ENCODE measurements around the gene TTC7B. TPM values are rescaled to one million over a fixed set of nuclear protein-coding genes. Genes with fewer than 3 reads are reported as not detected.
A peak's percentile ranks its signal among the peaks of the same experiment; 100 is the strongest.

TTC7B gene
- total RNA-seq, 1 donor from 2014 or later: 40.3 TPM

- Mint-ChIP-seq H3K27me3 (ENCODE audit: low read depth) (no peaks in the 10 kb centered on the region), H3K27ac (ENCODE audit: unreplicated experiment) (no peak overlapping the region), H3K4me1 (ENCODE audit: low read depth) (peaks cover 52% of the 10 kb centered on the region), H3K4me3 (ENCODE audit: unreplicated experiment) (no peak overlapping the region), H3K36me3 (ENCODE audit: low read depth) (peaks cover 1% of the 10 kb centered on the region), H3K9me3 (ENCODE audit: low read depth) (no peaks in the 10 kb centered on the region)
- TF ChIP-seq, protein P1, sequence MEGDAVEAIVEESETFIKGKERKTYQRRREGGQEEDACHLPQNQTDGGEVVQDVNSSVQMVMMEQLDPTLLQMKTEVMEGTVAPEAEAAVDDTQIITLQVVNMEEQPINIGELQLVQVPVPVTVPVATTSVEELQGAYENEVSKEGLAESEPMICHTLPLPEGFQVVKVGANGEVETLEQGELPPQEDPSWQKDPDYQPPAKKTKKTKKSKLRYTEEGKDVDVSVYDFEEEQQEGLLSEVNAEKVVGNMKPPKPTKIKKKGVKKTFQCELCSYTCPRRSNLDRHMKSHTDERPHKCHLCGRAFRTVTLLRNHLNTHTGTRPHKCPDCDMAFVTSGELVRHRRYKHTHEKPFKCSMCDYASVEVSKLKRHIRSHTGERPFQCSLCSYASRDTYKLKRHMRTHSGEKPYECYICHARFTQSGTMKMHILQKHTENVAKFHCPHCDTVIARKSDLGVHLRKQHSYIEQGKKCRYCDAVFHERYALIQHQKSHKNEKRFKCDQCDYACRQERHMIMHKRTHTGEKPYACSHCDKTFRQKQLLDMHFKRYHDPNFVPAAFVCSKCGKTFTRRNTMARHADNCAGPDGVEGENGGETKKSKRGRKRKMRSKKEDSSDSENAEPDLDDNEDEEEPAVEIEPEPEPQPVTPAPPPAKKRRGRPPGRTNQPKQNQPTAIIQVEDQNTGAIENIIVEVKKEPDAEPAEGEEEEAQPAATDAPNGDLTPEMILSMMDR (IDR thresholded peaks at IDR 0.05): no peak
- no peak for DNase-seq (ENCODE audit: low spot score)
Measured at GRCh38 chr14:90629471-90629870, 186.8 kb downstream of the TTC7B start.

- Mint-ChIP-seq H3K4me1 (ENCODE audit: low read depth) (peaks cover 59% of the 10 kb centered on the region), H3K27me3 (ENCODE audit: low read depth) (no peaks in the 10 kb centered on the region), H3K9me3 (ENCODE audit: low read depth) (no peaks in the 10 kb centered on the region), H3K4me3 (ENCODE audit: unreplicated experiment) (no peak overlapping the region), H3K36me3 (ENCODE audit: low read depth) (peaks cover 1% of the 10 kb centered on the region), H3K27ac (ENCODE audit: unreplicated experiment) (no peak overlapping the region)
- no peak for DNase-seq (ENCODE audit: low spot score)
- TF ChIP-seq, protein P1 (IDR thresholded peaks at IDR 0.05): no peak
Measured at GRCh38 chr14:90628825-90629224, 187.4 kb downstream of the TTC7B start.

DNA sequence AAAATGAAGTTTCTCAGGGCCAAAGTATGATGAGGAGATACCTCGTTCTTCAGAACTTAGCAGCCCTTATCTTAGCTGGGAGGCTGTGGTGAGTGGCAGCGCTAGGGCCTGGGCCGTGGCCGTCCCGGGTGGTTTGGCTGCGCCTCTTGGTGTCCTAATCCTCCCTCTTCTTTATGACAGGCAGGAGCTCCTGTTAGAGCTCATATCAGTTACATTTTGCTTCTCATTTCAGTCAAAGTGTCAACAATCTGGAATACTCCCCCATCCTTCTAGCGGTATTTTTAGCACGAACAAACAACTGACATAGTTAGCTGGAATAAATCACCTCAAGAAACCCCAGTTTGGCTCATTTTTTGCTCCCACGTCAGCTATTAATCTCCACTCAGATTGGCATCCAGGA, 188.8 kb downstream of the TTC7B start:
- H3K4me1 Mint-ChIP-seq (ENCODE audit: low read depth): peaks cover 59% of the 10 kb centered on the region
- TF ChIP-seq, protein P1 (IDR thresholded peaks at IDR 0.05): no peak
- no peaks in the 10 kb centered on the region for H3K9me3 Mint-ChIP-seq (ENCODE audit: low read depth)
- peak overlapping the region; percentile 13 for H3K4me3 Mint-ChIP-seq (ENCODE audit: unreplicated experiment)
- H3K36me3 Mint-ChIP-seq (ENCODE audit: low read depth): peaks cover 1% of the 10 kb centered on the region
- H3K27me3 Mint-ChIP-seq (ENCODE audit: low read depth): no peaks in the 10 kb centered on the region
- no peak for DNase-seq (ENCODE audit: low spot score)
- H3K27ac Mint-ChIP-seq (ENCODE audit: unreplicated experiment): no peak overlapping the region

DNA sequence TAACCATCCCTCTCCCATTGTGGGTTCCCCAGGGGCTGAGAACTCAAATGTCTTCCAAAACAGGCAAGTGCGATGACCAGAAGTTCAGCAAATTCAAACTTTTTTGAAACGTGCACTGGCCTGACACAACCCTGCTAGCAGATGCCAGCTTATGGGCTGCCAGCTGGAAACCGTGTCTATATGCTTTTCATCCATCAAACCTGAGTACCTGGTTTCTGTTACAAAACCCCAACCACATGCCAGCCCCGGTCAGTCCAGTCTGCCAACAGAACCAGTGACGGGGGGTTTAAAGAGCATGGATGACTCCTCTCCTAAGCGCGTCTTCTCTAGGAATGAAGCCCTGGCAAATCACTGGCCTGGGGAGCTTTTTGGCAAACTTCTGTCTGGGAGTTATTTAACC, 189.7 kb downstream of the TTC7B start:
- no peak for DNase-seq (ENCODE audit: low spot score)
- no peak overlapping the region for H3K27ac Mint-ChIP-seq (ENCODE audit: unreplicated experiment)
- no peak overlapping the region for H3K4me3 Mint-ChIP-seq (ENCODE audit: unreplicated experiment)
- no peaks in the 10 kb centered on the region for H3K27me3 Mint-ChIP-seq (ENCODE audit: low read depth)
- H3K9me3 Mint-ChIP-seq (ENCODE audit: low read depth): no peaks in the 10 kb centered on the region
- TF ChIP-seq, protein P1 (IDR thresholded peaks at IDR 0.05): no peak
- H3K4me1 Mint-ChIP-seq (ENCODE audit: low read depth): peaks cover 59% of the 10 kb centered on the region
- H3K36me3 Mint-ChIP-seq (ENCODE audit: low read depth): no peaks in the 10 kb centered on the region

GRCh38 chr14:90625445-90625844, 190.8 kb downstream of the TTC7B start:
- Mint-ChIP-seq H3K4me1 (ENCODE audit: low read depth) (peaks cover 62% of the 10 kb centered on the region), H3K9me3 (ENCODE audit: low read depth) (no peaks in the 10 kb centered on the region), H3K27ac (ENCODE audit: unreplicated experiment) (peak overlapping the region; percentile 91), H3K36me3 (ENCODE audit: low read depth) (no peaks in the 10 kb centered on the region), H3K4me3 (ENCODE audit: unreplicated experiment) (peak overlapping the region; percentile 59), H3K27me3 (ENCODE audit: low read depth) (no peaks in the 10 kb centered on the region)
- DNase-seq (ENCODE audit: low spot score): no peak
- TF ChIP-seq, protein P1 (IDR thresholded peaks at IDR 0.05): no peak
